HuH-7 (cell line): ENCODE data around the gene PUM1.

Source experiments
- DNase-seq: peaks from one replicate; pipeline ENCODE4 v3.0.0; 2011; ENCODE audit warnings: low spot score

The PUM1 gene

DNA sequence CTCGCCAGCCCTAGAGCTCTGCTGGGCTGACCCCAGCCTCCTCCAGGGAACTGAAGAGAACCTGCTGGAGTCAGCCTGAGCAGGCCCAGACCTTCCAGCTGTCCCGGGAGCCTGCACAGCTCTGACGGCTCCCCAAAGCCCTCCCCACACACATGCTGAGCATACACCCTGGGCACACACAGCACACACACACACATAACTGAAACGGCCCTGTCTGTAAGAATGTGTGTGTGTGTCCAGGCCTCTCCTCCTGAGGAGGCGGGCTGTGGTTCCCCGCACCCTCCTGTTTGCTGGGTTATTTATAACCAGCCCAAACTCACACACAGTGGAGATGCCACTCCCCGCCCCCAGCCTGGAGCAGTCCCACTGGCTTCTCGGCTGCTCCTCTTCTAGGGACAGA is 177.1 kb downstream of the PUM1 start:
- DNase-seq = no peak

DNA sequence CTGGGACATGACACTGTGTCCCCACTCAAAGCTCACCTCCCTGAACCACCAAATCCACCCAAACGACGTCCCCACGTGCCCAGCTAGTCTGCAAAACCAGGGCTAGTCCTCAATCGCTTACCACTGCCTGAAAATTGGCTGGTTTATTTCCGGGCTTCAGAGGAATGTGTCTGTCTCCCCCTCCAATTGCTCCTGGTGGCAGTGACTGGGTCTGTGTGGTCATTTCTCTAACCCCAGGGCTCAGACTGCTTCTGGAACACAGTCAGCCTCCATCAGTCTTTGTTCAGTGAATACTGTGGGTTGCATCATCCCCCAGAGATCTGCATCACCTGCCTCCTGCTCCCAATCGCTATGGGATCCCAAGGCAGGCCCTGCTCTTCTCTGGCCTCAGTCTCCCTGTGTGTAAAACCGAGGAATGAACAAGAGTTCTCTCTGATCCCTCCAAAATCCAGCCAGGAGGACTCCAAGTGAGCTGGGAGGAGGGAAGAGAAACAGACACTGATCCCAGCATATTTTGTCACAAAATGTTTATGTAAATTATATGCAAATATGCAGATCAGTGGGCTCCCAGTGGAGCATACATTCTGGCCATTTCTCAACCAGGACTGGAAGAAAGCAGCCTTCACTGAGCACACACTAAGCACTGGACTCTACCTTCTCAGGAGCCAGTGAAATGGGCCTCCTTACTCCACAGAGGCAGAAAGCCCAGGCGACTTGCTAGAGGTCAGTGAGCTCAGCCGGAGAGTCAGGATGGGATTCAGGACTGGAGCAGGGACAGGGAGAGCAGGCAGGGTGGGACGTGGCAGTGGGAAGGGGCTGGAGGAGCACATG is 177.8 kb downstream of the PUM1 start:
- no peak for DNase-seq

DNA sequence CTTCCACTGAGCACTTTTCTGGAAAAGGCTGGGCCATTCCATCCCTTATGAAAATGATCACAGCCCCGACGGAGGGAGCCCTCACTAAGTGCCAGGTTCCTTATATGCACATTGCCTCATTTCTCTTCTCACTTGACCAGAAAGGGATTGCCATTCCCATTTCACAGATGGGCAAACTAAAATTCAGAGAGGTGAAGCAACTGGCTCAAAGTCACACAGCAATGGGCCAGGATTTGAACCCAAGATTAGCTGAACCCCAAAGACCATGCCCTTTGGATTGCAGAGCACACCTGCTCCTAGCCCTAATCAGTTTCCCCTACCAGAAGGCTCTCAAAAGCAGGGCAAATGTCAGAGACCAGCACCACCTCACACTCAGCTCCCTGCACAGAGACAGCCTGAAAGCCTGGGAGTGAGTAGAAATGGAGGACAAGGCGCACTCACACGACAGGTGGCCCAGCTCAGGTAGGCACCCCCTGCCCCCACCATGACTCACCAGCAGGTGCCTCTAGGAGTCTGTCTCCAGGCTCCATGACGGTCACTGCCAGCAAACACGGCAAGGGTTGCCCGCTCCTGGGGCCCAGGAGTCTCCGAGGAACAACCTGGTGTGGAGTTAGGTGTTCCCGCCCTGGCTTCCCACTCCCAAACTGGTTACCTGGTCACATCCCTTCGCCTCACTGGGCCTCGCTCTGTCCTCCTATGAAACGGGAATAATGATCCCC is 178.6 kb downstream of the PUM1 start:
- DNase-seq = no peak

DNA sequence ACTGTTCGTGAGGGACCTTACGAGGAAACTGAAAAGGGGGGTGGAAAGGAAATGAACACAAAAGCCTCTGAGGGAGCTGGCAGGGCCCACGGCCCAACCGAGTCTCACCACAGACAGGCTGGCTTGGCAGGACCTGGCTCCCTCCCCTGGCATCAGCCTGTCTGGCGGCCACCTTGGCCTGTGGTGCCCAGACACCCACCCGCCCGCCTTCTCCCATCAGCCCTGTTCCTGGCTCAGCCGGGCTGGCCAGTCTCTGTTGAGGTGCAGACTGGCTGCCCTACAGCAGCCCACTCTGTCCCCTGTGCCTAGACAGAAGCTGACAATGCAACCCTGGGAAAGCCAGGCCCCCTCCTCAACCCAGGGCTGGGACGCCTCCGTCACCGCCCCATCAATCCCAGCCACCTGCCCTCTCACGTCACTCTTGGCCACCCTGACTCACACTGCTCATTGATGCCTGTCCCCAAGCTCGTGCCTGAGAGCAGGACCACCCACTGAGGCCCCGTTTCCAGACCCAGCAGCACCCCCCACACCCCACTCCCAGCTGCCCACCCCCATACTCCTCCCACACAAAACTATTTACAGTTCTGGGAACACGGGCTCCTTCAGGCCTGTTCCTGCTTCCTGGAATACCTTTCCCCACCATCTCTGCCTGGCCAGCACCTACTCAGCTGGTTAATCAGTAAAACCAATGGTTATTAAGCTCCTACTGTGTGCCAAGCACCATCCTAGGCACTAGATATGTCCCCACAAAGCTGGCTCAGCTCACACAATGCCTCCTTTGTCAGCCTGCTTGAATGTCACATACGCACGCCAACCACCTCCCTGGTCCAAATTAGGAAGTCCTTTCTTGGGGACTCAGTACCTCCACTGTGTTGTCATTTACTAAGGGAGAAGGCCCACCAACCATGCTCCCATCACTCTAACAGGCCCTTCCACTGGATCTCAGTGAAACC is 179.7 kb downstream of the PUM1 start:
- DNase-seq = no peak

DNA sequence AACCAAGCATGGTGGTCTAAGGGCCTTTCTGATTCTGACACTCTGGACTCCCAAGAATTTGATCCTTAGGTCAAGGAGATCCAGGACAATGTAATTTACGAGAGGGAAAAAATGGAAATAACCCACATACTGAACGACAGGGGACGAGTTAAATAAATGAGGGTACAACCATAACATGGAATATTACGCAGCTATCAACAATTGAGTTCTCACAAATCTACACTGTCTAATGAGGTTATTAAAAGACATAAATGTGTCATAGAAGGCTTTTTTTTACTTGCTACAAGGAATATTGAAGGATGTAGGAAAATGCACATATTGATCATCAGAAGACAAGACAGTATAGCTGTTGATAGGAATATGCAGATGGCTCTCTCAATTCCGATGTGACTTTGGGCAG is 180.8 kb downstream of the PUM1 start:
- no peak for DNase-seq

DNA sequence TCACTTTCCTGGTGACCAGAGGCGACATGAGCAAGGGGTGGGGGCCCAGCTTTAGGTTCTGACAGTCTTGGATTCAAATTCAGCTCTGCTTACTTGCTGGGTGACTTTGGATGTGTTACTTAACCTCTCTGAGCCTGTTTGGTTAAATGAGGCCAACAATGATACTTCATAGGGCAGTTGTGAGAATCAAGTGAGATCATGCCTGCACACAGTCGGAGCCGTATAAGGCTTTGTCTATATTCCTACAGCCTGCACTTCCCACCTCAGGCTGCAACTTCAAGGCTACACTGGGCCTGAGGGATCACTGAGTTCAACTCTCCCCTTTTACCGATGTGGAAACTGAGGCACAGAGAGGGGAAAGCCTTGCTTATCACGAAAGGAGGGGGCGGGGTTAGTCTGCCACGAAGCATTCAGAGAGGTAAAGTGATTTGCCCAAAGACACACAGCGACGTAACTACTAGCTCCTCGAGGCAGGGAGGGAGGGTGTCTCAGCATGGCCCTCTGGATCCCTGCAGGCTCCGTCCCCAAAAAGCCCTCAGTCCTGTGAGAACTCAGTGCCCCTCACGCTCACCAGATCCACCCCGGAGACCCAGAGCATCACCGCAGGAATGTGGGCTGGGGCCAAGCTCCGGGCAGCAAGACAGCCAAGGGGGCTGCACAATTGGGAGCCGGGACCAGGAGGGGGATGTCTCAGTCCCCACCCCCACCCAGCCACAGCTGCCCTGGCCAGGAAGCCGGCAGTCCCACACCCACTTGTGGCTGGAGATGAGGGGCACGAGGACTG is 181.9 kb downstream of the PUM1 start:
- no peak for DNase-seq

DNA sequence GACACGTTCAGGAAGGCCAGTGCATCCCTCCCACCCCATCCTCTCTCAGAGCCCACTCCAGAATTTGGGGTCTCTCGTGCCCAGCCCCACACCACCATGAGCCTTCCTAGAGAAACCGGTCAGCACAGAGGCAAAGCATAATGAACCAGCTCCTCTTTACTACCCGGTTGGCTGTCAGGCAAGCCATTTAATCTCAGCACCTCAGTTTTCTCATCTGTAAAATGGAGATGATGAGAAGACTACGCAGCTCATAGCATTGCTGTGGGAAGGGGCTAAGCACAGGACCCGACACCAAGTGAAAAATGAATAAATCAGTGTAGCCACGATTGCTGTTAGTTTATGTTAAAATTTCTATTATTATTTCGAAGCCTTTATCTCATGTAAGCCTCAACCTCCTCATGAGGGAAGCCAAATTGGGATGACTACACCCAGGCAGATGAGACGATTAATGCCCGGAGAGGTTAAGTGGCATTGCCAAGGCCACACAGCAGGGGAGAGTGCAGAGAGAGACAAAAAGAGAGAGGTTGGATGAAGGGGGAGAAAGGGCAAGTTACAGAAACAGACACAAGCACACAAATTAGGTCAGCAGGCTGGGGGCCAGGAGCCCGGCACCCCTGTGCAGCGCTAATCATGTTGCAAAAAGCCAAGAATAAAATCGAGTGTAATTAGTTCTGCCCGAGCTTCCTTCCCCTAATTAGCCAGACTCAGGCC is 182.7 kb downstream of the PUM1 start:
- no peak for DNase-seq
